RWPE2 (cell line): ENCODE data around the gene TCF7L2.

Experiments used
- ATAC-seq: fragments of 200-7000 bp; cut with Tn5 transposase; 3 replicates; pipeline ENCODE4 v1.9.1; 2021; ENCODE audit warnings: low read depth
- DNase-seq: peaks from one replicate; pipeline ENCODE4 v3.0.0-alpha.2; 2020; ENCODE audit warnings: low spot score
- H3K27ac ChIP-seq: fragments of 450-650 bp; 2 replicates; pipeline ENCODE4 v1.5.1; 2017; ENCODE audit warnings: mild to moderate bottlenecking; ENCODE audit not compliant: poor library complexity, severe bottlenecking
- H3K27me3 ChIP-seq: fragments of 250-450 bp; sonication (Bioruptor Pico); 2 replicates; pipeline ENCODE4 v1.5.1; 2021; ENCODE audit warnings: mild to moderate bottlenecking, moderate library complexity; ENCODE audit not compliant: insufficient read depth, poor library complexity, severe bottlenecking
- H3K36me3 ChIP-seq: fragments of 250-450 bp; sonication (Bioruptor Pico); 2 replicates; pipeline ENCODE4 v1.5.1; 2020; ENCODE audit warnings: low read depth, mild to moderate bottlenecking, moderate library complexity
- H3K4me1 ChIP-seq: fragments of 250-450 bp; sonication (Bioruptor Pico); 2 replicates; pipeline ENCODE4 v1.5.1; 2021; ENCODE audit warnings: mild to moderate bottlenecking, moderate library complexity; ENCODE audit not compliant: insufficient read depth, poor library complexity, severe bottlenecking
- H3K4me3 ChIP-seq: fragments of 250-450 bp; sonication (Bioruptor Pico); 2 replicates; pipeline ENCODE4 v1.5.1; 2021; ENCODE audit warnings: mild to moderate bottlenecking, moderate library complexity; ENCODE audit not compliant: severe bottlenecking
- H3K9me3 ChIP-seq: fragments of 250-450 bp; sonication (Bioruptor Pico); 2 replicates; pipeline ENCODE4 v1.5.1; 2021; ENCODE audit warnings: mild to moderate bottlenecking, moderate library complexity; ENCODE audit not compliant: severe bottlenecking
- TF ChIP-seq, protein P1 (sequence below): fragments of 450-650 bp; IDR thresholded peaks from one replicate; pipeline ENCODE4 v1.5.1; 2017; ENCODE audit warnings: mild to moderate bottlenecking, moderate library complexity; ENCODE audit not compliant: poor library complexity, severe bottlenecking

The TCF7L2 gene

DNA sequence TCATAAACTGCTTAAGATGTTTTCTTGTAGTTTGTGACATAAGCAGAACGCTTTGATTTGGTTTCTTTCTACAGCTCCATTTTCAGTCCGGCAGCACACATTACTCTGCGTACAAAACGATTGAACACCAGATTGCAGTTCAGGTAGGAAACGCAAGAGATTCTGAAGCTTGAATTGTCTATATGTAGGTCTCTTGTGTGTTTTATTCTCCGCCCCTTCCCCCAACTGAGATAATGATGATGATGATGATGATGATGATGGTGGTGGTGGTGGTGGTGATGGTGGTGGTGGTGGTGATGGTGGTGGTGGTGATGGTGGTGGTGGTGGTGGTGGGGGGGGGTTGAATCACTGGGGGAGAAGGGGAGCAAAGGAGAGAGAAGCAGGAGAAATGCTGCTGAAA is 14.4 kb downstream of the TCF7L2 start:
- Histone ChIP-seq H3K27ac (peak overlapping the region; percentile 30), H3K27me3 (no peaks in the 10 kb centered on the region), H3K9me3 (no peaks in the 10 kb centered on the region), H3K4me1 (peaks cover 43% of the 10 kb centered on the region), H3K4me3 (no peak overlapping the region), H3K36me3 (peaks cover 46% of the 10 kb centered on the region)
- TF ChIP-seq, protein P1, sequence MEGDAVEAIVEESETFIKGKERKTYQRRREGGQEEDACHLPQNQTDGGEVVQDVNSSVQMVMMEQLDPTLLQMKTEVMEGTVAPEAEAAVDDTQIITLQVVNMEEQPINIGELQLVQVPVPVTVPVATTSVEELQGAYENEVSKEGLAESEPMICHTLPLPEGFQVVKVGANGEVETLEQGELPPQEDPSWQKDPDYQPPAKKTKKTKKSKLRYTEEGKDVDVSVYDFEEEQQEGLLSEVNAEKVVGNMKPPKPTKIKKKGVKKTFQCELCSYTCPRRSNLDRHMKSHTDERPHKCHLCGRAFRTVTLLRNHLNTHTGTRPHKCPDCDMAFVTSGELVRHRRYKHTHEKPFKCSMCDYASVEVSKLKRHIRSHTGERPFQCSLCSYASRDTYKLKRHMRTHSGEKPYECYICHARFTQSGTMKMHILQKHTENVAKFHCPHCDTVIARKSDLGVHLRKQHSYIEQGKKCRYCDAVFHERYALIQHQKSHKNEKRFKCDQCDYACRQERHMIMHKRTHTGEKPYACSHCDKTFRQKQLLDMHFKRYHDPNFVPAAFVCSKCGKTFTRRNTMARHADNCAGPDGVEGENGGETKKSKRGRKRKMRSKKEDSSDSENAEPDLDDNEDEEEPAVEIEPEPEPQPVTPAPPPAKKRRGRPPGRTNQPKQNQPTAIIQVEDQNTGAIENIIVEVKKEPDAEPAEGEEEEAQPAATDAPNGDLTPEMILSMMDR = no peak
- DNase-seq (no peak), ATAC-seq (no peak)

DNA sequence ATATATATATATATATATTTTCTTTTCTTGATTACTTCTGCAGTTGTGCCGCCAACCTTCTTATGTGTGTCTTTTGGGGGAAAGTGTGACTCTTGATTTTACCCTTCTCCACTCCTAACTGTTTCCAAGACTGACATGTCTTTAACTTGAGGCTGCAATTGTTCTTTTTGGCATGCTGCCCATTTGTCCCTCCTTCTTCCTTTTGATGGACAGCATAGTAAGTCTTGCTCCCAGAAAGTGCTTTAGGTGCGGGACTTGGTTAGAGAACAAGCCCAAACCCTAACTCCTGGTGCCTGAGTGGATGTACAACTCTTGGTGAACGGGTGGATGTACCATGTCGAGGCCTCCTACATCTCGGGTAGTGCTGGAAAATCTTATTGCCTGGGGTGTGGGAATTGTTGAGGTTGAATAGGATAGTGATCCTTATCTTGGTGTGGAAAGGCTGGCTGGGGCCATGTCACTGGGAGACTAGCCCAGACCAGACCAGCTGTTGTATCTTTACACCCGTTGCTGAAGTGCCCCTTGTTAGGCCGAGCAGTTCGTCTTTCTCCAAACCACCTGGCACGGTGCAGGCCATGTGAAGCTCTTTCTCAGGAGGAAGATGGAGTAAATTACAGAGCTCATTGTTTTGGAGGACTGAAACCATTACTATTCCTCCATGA is 16.3 kb downstream of the TCF7L2 start:
- Histone ChIP-seq H3K27me3 (no peaks in the 10 kb centered on the region), H3K9me3 (no peaks in the 10 kb centered on the region), H3K4me1 (peaks cover 38% of the 10 kb centered on the region), H3K27ac (no peak overlapping the region), H3K36me3 (peaks cover 56% of the 10 kb centered on the region), H3K4me3 (no peak overlapping the region)
- TF ChIP-seq, protein P1 = no peak
- DNase-seq = no peak
- ATAC-seq = no peak

DNA sequence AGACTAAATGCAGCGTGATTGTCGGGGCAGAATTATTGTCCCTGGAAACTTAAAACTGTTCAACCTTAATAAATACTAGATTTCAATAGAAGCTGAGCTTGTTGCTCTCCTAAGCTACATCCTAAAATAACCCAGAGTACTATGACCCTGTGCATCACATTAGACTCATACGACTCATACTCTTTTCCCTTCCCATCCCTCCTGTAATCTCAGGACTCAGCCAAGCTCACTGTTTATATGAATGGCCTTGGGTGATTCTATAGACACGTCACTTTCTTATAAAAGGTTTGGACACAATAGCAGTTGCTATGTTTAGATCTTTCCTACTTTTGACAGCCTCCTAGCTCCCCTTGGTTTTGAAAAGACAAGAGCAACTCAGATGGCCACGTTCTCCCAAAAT is 17.2 kb downstream of the TCF7L2 start:
- ATAC-seq = peak; percentile 84
- peaks cover 59% of the 10 kb centered on the region for H3K36me3 ChIP-seq
- H3K9me3 ChIP-seq = no peaks in the 10 kb centered on the region
- DNase-seq = no peak
- no peaks in the 10 kb centered on the region for H3K27me3 ChIP-seq
- no peak overlapping the region for H3K27ac ChIP-seq
- no peak overlapping the region for H3K4me3 ChIP-seq
- H3K4me1 ChIP-seq = peaks cover 38% of the 10 kb centered on the region
- TF ChIP-seq, protein P1 = no peak

DNA sequence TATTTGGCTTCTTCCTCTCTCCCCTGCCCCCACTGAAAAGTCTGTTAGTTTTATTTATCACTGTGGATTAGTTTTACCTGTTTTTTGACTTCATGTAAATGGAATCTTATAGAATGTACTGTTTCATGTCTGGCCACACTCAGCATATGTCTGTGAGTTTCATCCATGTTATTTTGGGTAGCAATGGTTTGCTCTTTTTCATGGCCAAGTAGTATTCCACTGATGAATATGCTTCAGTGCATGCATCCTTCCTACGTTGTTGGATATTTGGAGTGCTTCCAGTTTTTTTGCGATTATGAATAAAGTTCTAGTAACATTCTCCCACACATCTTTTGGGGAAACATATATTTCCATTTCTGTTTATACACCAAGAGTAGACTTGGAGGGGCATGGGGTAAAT is 19.1 kb downstream of the TCF7L2 start:
- Histone ChIP-seq H3K27me3 (no peaks in the 10 kb centered on the region), H3K36me3 (peaks cover 65% of the 10 kb centered on the region), H3K9me3 (no peaks in the 10 kb centered on the region), H3K27ac (peak overlapping the region; percentile 20), H3K4me1 (peaks cover 27% of the 10 kb centered on the region), H3K4me3 (no peak overlapping the region)
- no peak for DNase-seq
- TF ChIP-seq, protein P1 = no peak
- no peak for ATAC-seq

DNA sequence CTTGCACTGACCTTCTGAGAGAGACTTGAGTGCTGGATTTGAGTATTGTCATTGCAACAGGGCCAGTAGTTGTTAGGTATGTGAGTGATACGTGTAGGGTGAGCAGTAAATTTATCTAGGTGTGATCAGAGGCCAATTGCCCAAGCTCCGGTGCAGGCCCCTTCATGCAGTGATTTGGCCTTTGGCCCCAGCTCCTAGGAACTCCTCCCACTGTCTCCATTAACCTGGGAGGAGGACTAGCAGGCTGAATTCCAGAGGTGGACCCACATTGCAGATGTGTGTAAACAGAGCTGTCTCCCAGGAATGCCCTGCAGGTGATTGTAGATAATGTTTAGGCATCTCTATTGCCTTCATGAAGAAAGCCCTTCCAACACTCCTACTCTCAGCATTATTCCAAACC is 19.5 kb downstream of the TCF7L2 start:
- H3K36me3 ChIP-seq = peaks cover 61% of the 10 kb centered on the region

More for the DNA sequence above, 19.5 kb downstream of the TCF7L2 start:
- H3K27ac ChIP-seq = peak overlapping the region; percentile 20
- H3K4me1 ChIP-seq = peaks cover 23% of the 10 kb centered on the region
- DNase-seq = no peak
- ATAC-seq = peak; percentile 72
- no peaks in the 10 kb centered on the region for H3K27me3 ChIP-seq
- H3K9me3 ChIP-seq = no peaks in the 10 kb centered on the region
- no peak overlapping the region for H3K4me3 ChIP-seq
- TF ChIP-seq, protein P1 = no peak
